OCI-M2 (cell line): ENCODE results near the gene POMT2.
"Not testable (repeated sequence)": the region's sequence is repeated elsewhere in the genome, so short reads cannot be mapped to it uniquely, and the experiment has no call there.

Experiments used
- DNase-seq: peaks from one replicate; lab custom pipeline; 2025; ENCODE audit not compliant: unreplicated experiment; lab: John Stamatoyannopoulos, UW

POMT2 gene

DNA sequence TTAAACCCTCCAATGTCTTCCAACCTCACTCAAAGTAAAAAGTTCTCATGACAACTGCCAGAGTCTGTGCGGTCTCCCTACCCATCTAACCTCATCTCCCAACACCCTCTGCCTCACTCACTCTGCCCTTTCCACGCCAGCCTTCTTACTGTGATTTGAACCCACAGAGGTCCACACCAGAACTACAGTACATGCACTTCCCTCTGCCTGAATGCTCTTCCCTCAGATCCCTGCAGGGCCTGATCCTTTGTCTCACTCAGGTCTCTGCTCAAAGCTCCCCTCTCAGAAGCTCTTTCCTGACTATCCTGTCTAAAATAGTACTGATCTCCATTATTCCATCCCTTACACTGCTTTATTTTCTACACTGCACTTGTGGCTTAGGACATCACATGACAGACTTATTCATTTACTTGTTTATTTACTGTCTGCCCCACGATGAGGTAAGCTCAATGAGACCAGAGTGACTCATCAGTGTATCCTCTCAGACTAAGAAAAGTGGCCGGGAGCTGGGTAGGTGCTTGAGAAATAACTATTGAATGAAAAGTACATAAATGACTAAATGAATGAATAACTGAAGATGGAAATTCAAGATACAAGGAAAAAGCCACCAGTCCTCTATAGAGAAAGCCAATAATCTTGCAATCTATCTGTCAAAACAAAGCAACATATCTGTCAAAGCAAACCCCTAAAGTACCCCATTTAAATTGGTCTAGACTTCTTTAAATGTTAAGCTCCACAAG, 17.1 kb downstream of the POMT2 start:
- DNase-seq: no peak

- DNase-seq: no peak
Observed at GRCh38 chr14:77302926-77303325, 17.8 kb downstream of the POMT2 start.

- no peak for DNase-seq
Observed at GRCh38 chr14:77301103-77301502, 19.6 kb downstream of the POMT2 start.

DNA sequence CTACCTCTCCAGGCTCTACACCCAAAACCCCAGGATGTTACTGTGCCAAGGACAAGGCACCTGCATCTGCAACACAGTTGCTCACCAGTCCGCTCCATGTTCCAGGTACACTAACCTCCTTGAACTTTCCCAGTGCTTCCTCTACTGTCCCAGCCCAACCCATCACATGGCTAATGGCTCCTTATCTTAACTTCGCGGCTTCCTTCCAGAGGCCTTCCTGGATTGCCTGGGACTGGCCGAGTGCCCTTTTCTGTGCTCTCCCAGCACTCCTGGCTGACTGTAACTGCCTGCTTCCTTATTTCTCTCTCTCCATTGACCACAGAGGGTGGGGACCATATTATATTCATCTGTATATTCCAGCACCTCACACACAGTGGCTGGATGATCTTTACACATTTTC, 20.9 kb downstream of the POMT2 start:
- DNase-seq: no peak

- no peak for DNase-seq
Observed at GRCh38 chr14:77296906-77297305, 23.8 kb downstream of the POMT2 start.

GRCh38 chr14:77296155-77296554, 24.5 kb downstream of the POMT2 start:
- DNase-seq: no peak

DNA sequence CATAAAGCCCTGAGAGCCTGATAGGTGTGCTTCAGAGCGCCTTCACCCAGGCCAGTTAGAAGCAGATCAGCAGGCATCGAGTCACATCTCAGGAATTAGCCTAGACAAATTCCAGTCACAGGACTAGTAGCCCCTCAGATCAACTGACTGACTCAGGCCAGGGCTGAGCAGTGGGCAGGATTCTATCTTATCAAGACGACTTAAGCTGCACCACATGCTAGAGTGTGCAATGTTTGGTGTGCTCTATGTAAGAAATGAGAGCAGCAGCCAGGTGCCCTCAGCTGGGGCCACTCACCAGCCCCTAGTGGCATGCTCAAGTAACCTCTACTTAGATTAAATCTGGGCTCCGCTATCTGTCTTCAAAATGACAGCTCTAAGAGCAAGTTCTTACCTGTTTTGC, 30.0 kb downstream of the POMT2 start:
- no peak for DNase-seq

GRCh38 chr14:77286576-77286975, 34.1 kb downstream of the POMT2 start:
- no peak for DNase-seq

DNA sequence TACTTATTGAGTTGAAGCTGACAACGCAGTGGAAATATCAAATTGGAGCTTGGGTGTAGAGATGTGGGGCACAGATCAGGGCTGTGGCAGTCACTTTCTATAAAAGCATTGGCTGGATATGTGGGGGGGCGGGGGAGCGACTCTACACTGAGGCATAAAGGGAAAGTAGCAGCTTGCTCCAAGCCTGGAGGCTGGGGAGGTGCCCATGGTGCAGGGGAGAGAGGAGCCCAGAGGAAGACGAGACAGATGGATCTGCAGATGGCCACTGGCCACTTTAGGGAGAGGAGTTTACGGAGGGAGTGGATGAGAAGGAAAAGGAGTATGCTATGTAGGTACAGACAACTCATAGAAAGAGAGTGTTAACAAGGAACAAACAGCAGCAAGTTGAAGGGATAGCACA, 36.2 kb downstream of the POMT2 start:
- no peak for DNase-seq

- DNase-seq: no peak
Observed at GRCh38 chr14:77284066-77284465, 36.6 kb downstream of the POMT2 start.

GRCh38 chr14:77281852-77282410, 38.8 kb downstream of the POMT2 start:
- DNase-seq: no peak

DNA sequence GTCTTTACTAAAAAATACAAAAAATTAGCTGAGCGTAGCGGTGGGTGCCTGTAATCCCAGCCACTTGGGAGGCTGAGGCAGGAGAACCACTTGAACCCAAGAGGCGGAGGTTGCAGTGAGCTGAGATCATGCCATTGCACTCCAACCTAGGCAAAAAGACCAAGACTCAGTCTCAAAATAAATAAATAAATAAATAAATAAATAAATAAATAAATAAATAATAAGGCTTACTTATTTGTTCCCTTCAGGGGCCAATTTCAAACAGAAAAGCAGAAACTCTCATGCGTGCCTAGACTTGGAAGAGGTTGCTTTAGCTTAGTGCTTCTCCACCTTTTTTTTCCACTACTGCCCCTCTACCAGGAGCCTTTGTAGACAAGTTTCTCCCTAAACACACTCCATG, 39.8 kb downstream of the POMT2 start:
- DNase-seq: not testable (repeated sequence)

DNA sequence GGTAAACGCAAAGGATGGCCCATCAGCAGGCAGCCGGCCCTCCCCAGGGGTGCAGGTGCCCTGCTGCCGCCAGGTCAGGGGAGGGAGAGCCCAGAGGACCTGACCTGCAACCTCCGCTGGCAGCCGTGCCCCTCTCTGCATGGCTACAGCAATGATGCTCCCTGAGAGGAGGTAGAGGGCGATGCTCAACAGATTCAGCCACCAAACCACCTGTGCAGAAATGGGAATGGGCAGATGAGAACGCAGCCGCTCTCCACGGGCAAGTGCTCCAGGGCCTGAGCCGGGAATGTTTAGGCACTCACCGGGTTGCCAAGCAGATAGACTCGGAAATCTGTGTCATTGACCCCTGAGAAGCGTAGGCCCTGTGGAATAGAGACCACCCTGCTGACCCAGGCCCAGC, 41.0 kb downstream of the POMT2 start:
- no peak for DNase-seq

GRCh38 chr14:77278461-77279230, 42.0 kb downstream of the POMT2 start:
- DNase-seq: no peak

GRCh38 chr14:77276959-77277358, 43.7 kb downstream of the POMT2 start:
- DNase-seq: no peak

DNA sequence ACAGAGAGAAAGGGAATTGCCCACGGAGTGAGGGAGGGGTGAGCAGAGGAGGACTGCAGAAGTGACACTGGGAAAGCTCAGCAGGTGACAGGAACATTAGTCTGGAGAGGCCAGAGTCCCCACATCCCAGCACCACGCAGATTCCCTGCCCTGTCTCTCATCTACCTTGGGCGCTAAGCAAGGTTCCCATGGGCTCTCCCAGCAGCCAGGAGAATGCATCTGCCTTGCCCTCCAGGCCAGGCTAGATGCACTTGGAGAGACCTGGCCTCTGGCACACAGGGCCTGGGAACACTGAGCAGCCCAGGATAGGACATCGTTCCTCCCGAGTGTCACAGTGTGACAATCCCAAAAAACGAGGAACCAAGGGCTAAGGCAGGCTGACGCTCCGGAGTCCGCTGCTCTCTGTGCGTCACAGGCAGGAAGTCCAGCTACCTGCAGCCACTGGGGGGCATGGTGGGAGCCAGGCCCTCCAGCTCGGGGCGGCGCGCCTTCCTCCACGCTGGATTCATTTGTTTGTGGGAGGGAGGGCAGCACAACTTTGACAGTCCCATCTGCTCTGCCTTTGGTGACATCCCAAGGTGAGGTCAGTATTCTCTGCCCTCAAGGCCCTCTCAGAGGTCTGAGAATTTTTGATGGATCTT, 44.3 kb downstream of the POMT2 start:
- no peak for DNase-seq

GRCh38 chr14:77275601-77276017, 45.1 kb downstream of the POMT2 start:
- no peak for DNase-seq

DNA sequence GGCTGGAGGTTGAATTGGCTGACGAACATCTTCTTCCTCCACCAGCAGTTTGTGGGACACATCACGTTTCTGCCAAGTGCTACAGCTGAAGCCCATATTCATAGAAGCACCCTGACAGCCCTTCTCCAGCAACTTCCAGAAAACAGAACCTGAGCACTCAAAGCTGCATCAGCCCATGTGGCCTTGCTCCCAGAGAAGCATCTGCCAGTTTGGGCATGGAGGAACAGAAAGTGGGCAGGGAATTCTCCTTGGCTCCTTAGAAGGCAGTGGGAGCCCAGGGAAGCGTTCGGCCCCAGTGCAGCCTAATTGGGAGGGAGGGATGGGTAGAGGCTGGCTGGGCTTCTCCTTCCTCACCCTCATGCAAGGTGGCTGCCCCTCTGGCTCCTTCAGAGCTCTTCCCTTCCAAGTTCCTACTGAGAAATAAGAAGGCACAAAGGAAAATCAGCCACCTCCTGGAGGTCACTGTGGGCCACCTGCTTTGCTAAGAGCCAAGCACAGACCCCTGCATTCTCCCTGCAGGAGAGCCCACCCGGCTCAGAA, 45.6 kb downstream of the POMT2 start:
- DNase-seq: no peak

GRCh38 chr14:77273796-77274195, 46.9 kb downstream of the POMT2 start:
- DNase-seq: no peak

- no peak for DNase-seq
Observed at GRCh38 chr14:77272261-77272660, 48.4 kb downstream of the POMT2 start.

GRCh38 chr14:77271113-77271710, 49.5 kb downstream of the POMT2 start, which contains the start of gene NGB:
Gene NGB, minus strand, starts transcription at chr14:77271206. Its CDS starts 269 bp downstream, at chr14:77270937.
- DNase-seq: no peak
